Liver (tissue), 9 donors: ENCODE measurements around the gene MKS1. TPM values are rescaled to one million over a fixed set of nuclear protein-coding genes. Genes with fewer than 3 reads are reported as not detected.

Experiments
- DNase-seq: peaks from one replicate; pipeline ENCODE4 v3.0.0-alpha.2; 2017; ENCODE audit warnings: low spot score
- H3K27ac ChIP-seq, 2 donors: one replicate each; pipeline ENCODE4 v1.7.0; 2013; ENCODE audit warnings: inconsistent platforms in 2 of 2, low read length in 2 of 2, control low read depth in 1 of 2, low read depth in 1 of 2, mild to moderate bottlenecking in 1 of 2
- H3K27me3 ChIP-seq, 4 donors: one replicate each; pipeline versions ENCODE4 v1.6.1 to v1.7.0; 2013; ENCODE audit warnings: low read length in 3 of 4, inconsistent platforms in 1 of 4, mild to moderate bottlenecking in 1 of 4, moderate library complexity in 1 of 4; ENCODE audit not compliant: control insufficient read depth in 4 of 4, insufficient read depth in 4 of 4
- H3K36me3 ChIP-seq, 4 donors: one replicate each; pipeline versions ENCODE4 v1.6.1 to v1.7.0; 2013; ENCODE audit warnings: low read length in 3 of 4, mild to moderate bottlenecking in 3 of 4, low read depth in 1 of 4, moderate library complexity in 1 of 4; ENCODE audit not compliant: control insufficient read depth in 4 of 4, insufficient read depth in 3 of 4
- H3K4me1 ChIP-seq, 4 donors: one replicate each; pipeline versions ENCODE4 v1.6.1 to v1.7.0; 2013; ENCODE audit warnings: low read length in 3 of 4, mild to moderate bottlenecking in 3 of 4, moderate library complexity in 1 of 4; ENCODE audit not compliant: control insufficient read depth in 4 of 4, insufficient read depth in 4 of 4
- H3K4me3 ChIP-seq, 3 donors: one replicate each; pipeline versions ENCODE4 v1.6.1 to v1.7.0; 2013; ENCODE audit warnings: low read length in 3 of 3, control low read depth in 1 of 3, low read depth in 1 of 3, mild to moderate bottlenecking in 1 of 3
- H3K9ac ChIP-seq, 2 donors: one replicate each; pipeline ENCODE4 v1.7.0; 2013; ENCODE audit warnings: low read length in 2 of 2, mild to moderate bottlenecking in 2 of 2, moderate library complexity in 2 of 2, control low read depth in 1 of 2, low read depth in 1 of 2
- H3K9me3 ChIP-seq, 4 donors: one replicate each; pipeline versions ENCODE4 v1.6.1 to v1.7.0; 2013; ENCODE audit warnings: low read length in 3 of 4; ENCODE audit not compliant: control insufficient read depth in 4 of 4
- ATF3 ChIP-seq: IDR thresholded peaks from 2 replicates; pipeline ENCODE4 v1.6.1; 2016; ENCODE audit warnings: antibody characterized with exemption
- CTCF ChIP-seq: fragments of 150-350 bp; IDR thresholded peaks from 2 replicates; pipeline ENCODE4 v1.5.1; 2017; ENCODE audit warnings: improper control_type of control experiment, low read depth, low read length; ENCODE audit not compliant: missing input control
- EGR1 ChIP-seq, 2 donors: IDR thresholded peaks; 2 replicates each; pipeline ENCODE4 v1.6.1; 2016 to 2018; ENCODE audit warnings: antibody characterized with exemption in 2 of 2, low read depth in 2 of 2
- FOXA1 ChIP-seq: IDR thresholded peaks from 2 replicates; pipeline ENCODE4 v1.6.1; 2016; ENCODE audit warnings: antibody characterized with exemption
- FOXA2 ChIP-seq: IDR thresholded peaks from 2 replicates; pipeline ENCODE4 v1.6.1; 2016; ENCODE audit warnings: antibody characterized with exemption
- GABPA ChIP-seq, 2 donors: IDR thresholded peaks in 1 of 2; conservative IDR thresholded peaks in 1 of 2; 2 replicates each; pipeline ENCODE4 v1.6.1; 2016; ENCODE audit warnings: antibody characterized with exemption in 2 of 2, mild to moderate bottlenecking in 1 of 2, moderate library complexity in 1 of 2
- HNF4A ChIP-seq, 2 donors: conservative IDR thresholded peaks; 2 replicates each; pipeline ENCODE4 v1.6.1; 2016; ENCODE audit warnings: antibody characterized with exemption in 2 of 2, mild to moderate bottlenecking in 2 of 2
- HNF4G ChIP-seq: IDR thresholded peaks from 2 replicates; pipeline ENCODE4 v1.6.1; 2016; ENCODE audit warnings: antibody characterized with exemption
- JUND ChIP-seq, 2 donors: IDR thresholded peaks; 2 replicates each; pipeline ENCODE4 v1.6.1; 2016; ENCODE audit warnings: antibody characterized with exemption in 2 of 2
- MAX ChIP-seq: IDR thresholded peaks from 2 replicates; pipeline ENCODE4 v1.6.1; 2016; ENCODE audit warnings: antibody characterized with exemption
- NR2F2 ChIP-seq: IDR thresholded peaks from 2 replicates; pipeline ENCODE4 v1.6.1; 2016; ENCODE audit warnings: antibody characterized with exemption
- RAD21 ChIP-seq, 2 donors: IDR thresholded peaks; 2 replicates each; pipeline ENCODE4 v1.6.1; 2016; ENCODE audit warnings: antibody characterized with exemption in 2 of 2, mild to moderate bottlenecking in 2 of 2
- REST ChIP-seq: IDR thresholded peaks from 2 replicates; pipeline ENCODE4 v1.6.1; 2016; ENCODE audit warnings: antibody characterized with exemption, mild to moderate bottlenecking
- RXRA ChIP-seq, 2 donors: IDR thresholded peaks; 2 replicates each; pipeline ENCODE4 v1.6.1; 2017 to 2018; ENCODE audit warnings: antibody characterized with exemption in 2 of 2, mild to moderate bottlenecking in 1 of 2
- SP1 ChIP-seq: IDR thresholded peaks from 2 replicates; pipeline ENCODE4 v1.6.1; 2018; ENCODE audit warnings: antibody characterized with exemption, mild to moderate bottlenecking
- TAF1 ChIP-seq: conservative IDR thresholded peaks from 2 replicates; pipeline ENCODE4 v1.6.1; 2016; ENCODE audit warnings: antibody characterized with exemption, mild to moderate bottlenecking
- YY1 ChIP-seq: IDR thresholded peaks from 2 replicates; pipeline ENCODE4 v1.6.1; 2016; ENCODE audit warnings: antibody characterized with exemption, mild to moderate bottlenecking
- ZBTB33 ChIP-seq: IDR thresholded peaks from 2 replicates; pipeline ENCODE4 v1.6.1; 2016; ENCODE audit warnings: antibody characterized with exemption
- WGBS: extraction: QIAGEN DNeasy Blood & Tissue Kit; methylation state at CpG from one replicate; pipeline ENCODE4 v1.1.7; 2013; 5-methylcytosine and 5-hydroxymethylcytosine counted together
- polyA plus RNA-seq, 2 donors: library from polyadenylated mRNA; stranded (reverse) in 1 of 2; unstranded in 1 of 2; fragments of 200-250 nt in 1 of 2; fragments of >200 nt in 1 of 2; fragmentation: Nextera tagmentation in 1 of 2; extraction: Ambion mirVana in 1 of 2; gene quantifications; one replicate each; pipeline versions ENCODE4 v1.2.1 to v1.2.3, GENCODE V29; 2013 to 2015
- total RNA-seq, 2 donors: library from RNA; depleted of rRNA; stranded (reverse); fragments of >200 nt; gene quantifications; one replicate each; pipeline ENCODE4 v1.2.3, GENCODE V29; 2014
- donor health status: healthy.
- donor health status: healthy.
- donor health status: healthy.
- donor health status: healthy.
- donor health status: healthy.

MKS1 gene
- 1 to 10 TPM; 5.7 to 7.9 TPM for total RNA-seq
- 1 to 10 TPM; 4.4 to 4.5 TPM for polyA plus RNA-seq

GRCh38 chr17:58219007-58219788 lies at the start of gene MKS1:
MKS1 (minus strand) TSS chr17:58219255; CDS start chr17:58219230, 25 bp downstream.
- Histone ChIP-seq H3K4me3 (peak within 1 kb of the TSS; percentile 86 to 100 (median 94)), H3K9ac (peak within 1 kb of the TSS; percentile 76), H3K9me3 (no peaks in the 10 kb centered on the region), H3K36me3 (peaks cover 0 to 9% (median 3%) of the 10 kb centered on the region in 4 donors), H3K27me3 (no peaks in the 10 kb centered on the region), H3K4me1 (peaks cover 0 to 13% (median 2%) of the 10 kb centered on the region in 4 donors), H3K27ac (peak within 1 kb of the TSS; percentile 32 to 70)
- TF ChIP-seq TAF1 = peak; percentile 29
- TF ChIP-seq RAD21 (IDR thresholded peaks at IDR 0.05) = no peak
- TF ChIP-seq FOXA1 = no peak
- no peak for TF ChIP-seq HNF4G
- TF ChIP-seq SP1 = peak; percentile 19
- TF ChIP-seq GABPA (IDR thresholded peaks at IDR 0.05 in 1 of 2, conservative IDR thresholded peaks at IDR 0.05 in 1 of 2) = peak in 1 of 2 donors; percentile 87
- no peak for TF ChIP-seq FOXA2
- no peak for TF ChIP-seq ATF3
- TF ChIP-seq REST = no peak
- no peak for TF ChIP-seq JUND (IDR thresholded peaks at IDR 0.05)
- peak; percentile 67 for TF ChIP-seq CTCF
- no peak for TF ChIP-seq HNF4A (conservative IDR thresholded peaks at IDR 0.05)
- no peak for TF ChIP-seq NR2F2
- TF ChIP-seq YY1 = peak; percentile 99
- TF ChIP-seq EGR1 (IDR thresholded peaks at IDR 0.05; ENCODE audit: low read depth in 2 of 2) = no peak
- no peak for TF ChIP-seq ZBTB33
- TF ChIP-seq RXRA (IDR thresholded peaks at IDR 0.05) = no peak
- TF ChIP-seq MAX = no peak
- DNase-seq = peak; percentile 95
- WGBS = 3% methylated on average over 56 of the region's 56 CpGs
